Measurements from ENCODE around the gene FBF1. TPM values are rescaled to one million over a fixed set of nuclear protein-coding genes. Genes with fewer than 3 reads are reported as not detected.

Gene FBF1
- total RNA-seq, 1 donor from 2014 or later, result 8.9 TPM

GRCh38 chr17:75904749-75905521 lies 35.9 kb downstream of the FBF1 start, which contains the start of gene MRPL38:
TSS of gene MRPL38 (minus strand) at chr17:75904884. CDS start at chr17:75904875, 9 bp downstream.
- TF ChIP-seq CTCF (IDR thresholded peaks at IDR 0.05), result peak; percentile 98 to 100 (median 99)
- intact Hi-C loops (cut with DNase I), result loop anchor here (2.0 to 10.0 kb wide), 6 partner anchors 28 to 370 kb away; partner anchors contain the start of genes ACOX1, FBF1 and TEN1
- no peaks in the 10 kb centered on the region for H3K27me3 ChIP-seq

GRCh38 chr17:75902406-75902805 lies 38.4 kb downstream of the FBF1 start:
- Histone ChIP-seq H3K4me1 (peaks cover 5 to 6% of the 10 kb centered on the region in 2 donors), H3K27me3 (no peaks in the 10 kb centered on the region), H3K27ac (no peak overlapping the region), H3K9me3 (no peaks in the 10 kb centered on the region), H3K36me3 (peaks cover 42 to 45% of the 10 kb centered on the region in 2 donors), H3K4me3 (no peak overlapping the region)
- DNase-seq (ENCODE audit: low spot score in 2 of 2), result no peak
- no peak for TF ChIP-seq CTCF (IDR thresholded peaks at IDR 0.05)
- intact Hi-C loops (cut with DNase I), result loop anchor here (10.0 kb wide), 1 partner anchor 372 kb away; no protein-coding TSS in a partner anchor

More at GRCh38 chr17:75904749-75905521, 35.9 kb downstream of the FBF1 start, which contains the start of gene MRPL38:
- Histone ChIP-seq H3K4me1 (peaks cover 5 to 6% of the 10 kb centered on the region in 2 donors), H3K9me3 (no peaks in the 10 kb centered on the region), H3K27ac (peak within 1 kb of the TSS; percentile 85 to 94), H3K36me3 (peaks cover 25 to 27% of the 10 kb centered on the region in 2 donors), H3K4me3 (peak within 1 kb of the TSS; percentile 74 to 79)
- DNase-seq (ENCODE audit: low spot score in 2 of 2), result peak; percentile 73 to 96

GRCh38 chr17:75901727-75902126 lies 39.1 kb downstream of the FBF1 start:
- no peaks in the 10 kb centered on the region for H3K27me3 ChIP-seq
- no peak for TF ChIP-seq CTCF (IDR thresholded peaks at IDR 0.05)
- peaks cover 42 to 45% of the 10 kb centered on the region in 2 donors for H3K36me3 ChIP-seq
- no peak overlapping the region for H3K27ac ChIP-seq
- DNase-seq (ENCODE audit: low spot score in 2 of 2), result no peak
- peaks cover 6 to 9% of the 10 kb centered on the region in 2 donors for H3K4me1 ChIP-seq
- no peak overlapping the region for H3K4me3 ChIP-seq
- no peaks in the 10 kb centered on the region for H3K9me3 ChIP-seq
- intact Hi-C loops (cut with DNase I), result loop anchor here (10.0 kb wide), 1 partner anchor 373 kb away; no protein-coding TSS in a partner anchor

- intact Hi-C loops (cut with DNase I), result loop anchor here (10.0 kb wide), 1 partner anchor 374 kb away; no protein-coding TSS in a partner anchor
Observed at GRCh38 chr17:75900691-75901533, 39.9 kb downstream of the FBF1 start.

More at GRCh38 chr17:75900691-75901533, 39.9 kb downstream of the FBF1 start:
- Histone ChIP-seq H3K4me3 (no peak overlapping the region), H3K9me3 (no peaks in the 10 kb centered on the region), H3K27me3 (no peaks in the 10 kb centered on the region), H3K27ac (no peak overlapping the region), H3K4me1 (peaks cover 6 to 9% of the 10 kb centered on the region in 2 donors), H3K36me3 (peaks cover 42 to 45% of the 10 kb centered on the region in 2 donors)
- no peak for TF ChIP-seq CTCF (IDR thresholded peaks at IDR 0.05)
- DNase-seq (ENCODE audit: low spot score in 2 of 2), result no peak

Data from ascending aorta (tissue), 2 donors.